Activated naive CD4-positive, alpha-beta T cell treated with anti-CD3 and anti-CD28 coated beads, Interleukin-2, amount 50 U/mL, for 24 hours (primary cell): ENCODE results near the gene COL21A1.

Experiments
- H3K27ac Mint-ChIP-seq: one replicate; pipeline ENCODE4 v1.8.0; 2021; ENCODE audit warnings: mild to moderate bottlenecking, mixed read lengths
- H3K27me3 Mint-ChIP-seq: one replicate; pipeline ENCODE4 v1.8.0; 2021; ENCODE audit warnings: mixed read lengths
- H3K36me3 Mint-ChIP-seq: one replicate; pipeline ENCODE4 v1.8.0; 2021; ENCODE audit warnings: mixed read lengths
- H3K4me1 Mint-ChIP-seq: one replicate; pipeline ENCODE4 v1.8.0; 2021; ENCODE audit warnings: mixed read lengths
- H3K4me3 Mint-ChIP-seq: one replicate; pipeline ENCODE4 v1.8.0; 2021; ENCODE audit warnings: mild to moderate bottlenecking, mixed read lengths
- H3K9me3 Mint-ChIP-seq: one replicate; pipeline ENCODE4 v1.8.0; 2021; ENCODE audit warnings: mixed read lengths

The COL21A1 gene

GRCh38 chr6:56259234-56260077, 12.1 kb upstream of the COL21A1 start:
- Mint-ChIP-seq H3K4me1 (no peaks in the 10 kb centered on the region), H3K27ac (no peak overlapping the region), H3K9me3 (no peaks in the 10 kb centered on the region), H3K4me3 (no peak overlapping the region), H3K36me3 (no peaks in the 10 kb centered on the region), H3K27me3 (peaks cover 1% of the 10 kb centered on the region)

- H3K4me3 Mint-ChIP-seq, result no peak overlapping the region
- H3K36me3 Mint-ChIP-seq, result no peaks in the 10 kb centered on the region
- H3K27ac Mint-ChIP-seq, result no peak overlapping the region
- no peaks in the 10 kb centered on the region for H3K27me3 Mint-ChIP-seq
- H3K4me1 Mint-ChIP-seq, result no peaks in the 10 kb centered on the region
- H3K9me3 Mint-ChIP-seq, result no peaks in the 10 kb centered on the region
These were observed 8.0 kb upstream of the COL21A1 start for GRCh38 chr6:56255349-56255748.

GRCh38 chr6:56250266-56250665, 2.9 kb upstream of the COL21A1 start:
- no peaks in the 10 kb centered on the region for H3K9me3 Mint-ChIP-seq
- H3K4me1 Mint-ChIP-seq, result no peaks in the 10 kb centered on the region
- no peak overlapping the region for H3K4me3 Mint-ChIP-seq
- peaks cover 5% of the 10 kb centered on the region for H3K27me3 Mint-ChIP-seq
- H3K36me3 Mint-ChIP-seq, result no peaks in the 10 kb centered on the region
- no peak overlapping the region for H3K27ac Mint-ChIP-seq

- Mint-ChIP-seq H3K9me3 (no peaks in the 10 kb centered on the region), H3K4me3 (no peak overlapping the region), H3K4me1 (no peaks in the 10 kb centered on the region), H3K27me3 (peaks cover 5% of the 10 kb centered on the region), H3K36me3 (no peaks in the 10 kb centered on the region), H3K27ac (no peak overlapping the region)
These were observed 308 bp upstream of the COL21A1 start for GRCh38 chr6:56247654-56248122.

- Mint-ChIP-seq H3K9me3 (no peaks in the 10 kb centered on the region), H3K4me1 (no peaks in the 10 kb centered on the region), H3K4me3 (no peak overlapping the region), H3K27ac (no peak overlapping the region), H3K27me3 (peaks cover 5% of the 10 kb centered on the region), H3K36me3 (no peaks in the 10 kb centered on the region)
These were observed 869 bp downstream of the COL21A1 start for GRCh38 chr6:56246541-56246880.

- Mint-ChIP-seq H3K27me3 (peaks cover 5% of the 10 kb centered on the region), H3K27ac (no peak overlapping the region), H3K36me3 (no peaks in the 10 kb centered on the region), H3K9me3 (no peaks in the 10 kb centered on the region), H3K4me3 (no peak overlapping the region), H3K4me1 (no peaks in the 10 kb centered on the region)
These were observed 1.5 kb downstream of the COL21A1 start for GRCh38 chr6:56245903-56246351.

- H3K4me1 Mint-ChIP-seq, result no peaks in the 10 kb centered on the region
- H3K4me3 Mint-ChIP-seq, result no peak overlapping the region
- H3K27ac Mint-ChIP-seq, result no peak overlapping the region
- H3K9me3 Mint-ChIP-seq, result no peaks in the 10 kb centered on the region
- no peaks in the 10 kb centered on the region for H3K36me3 Mint-ChIP-seq
- H3K27me3 Mint-ChIP-seq, result peaks cover 5% of the 10 kb centered on the region
These were observed 2.7 kb downstream of the COL21A1 start for GRCh38 chr6:56244528-56245253.

GRCh38 chr6:56244089-56244488, 3.3 kb downstream of the COL21A1 start:
- no peaks in the 10 kb centered on the region for H3K9me3 Mint-ChIP-seq
- H3K27me3 Mint-ChIP-seq, result peaks cover 5% of the 10 kb centered on the region
- no peak overlapping the region for H3K4me3 Mint-ChIP-seq
- H3K27ac Mint-ChIP-seq, result no peak overlapping the region
- no peaks in the 10 kb centered on the region for H3K36me3 Mint-ChIP-seq
- no peaks in the 10 kb centered on the region for H3K4me1 Mint-ChIP-seq

GRCh38 chr6:56243518-56244070, 3.8 kb downstream of the COL21A1 start:
- Mint-ChIP-seq H3K27me3 (peaks cover 5% of the 10 kb centered on the region), H3K4me1 (no peaks in the 10 kb centered on the region), H3K9me3 (no peaks in the 10 kb centered on the region), H3K27ac (no peak overlapping the region), H3K36me3 (no peaks in the 10 kb centered on the region), H3K4me3 (no peak overlapping the region)

GRCh38 chr6:56242346-56242745, 5.0 kb downstream of the COL21A1 start:
- no peaks in the 10 kb centered on the region for H3K4me1 Mint-ChIP-seq
- no peaks in the 10 kb centered on the region for H3K9me3 Mint-ChIP-seq
- no peak overlapping the region for H3K27ac Mint-ChIP-seq
- H3K27me3 Mint-ChIP-seq, result no peaks in the 10 kb centered on the region
- H3K4me3 Mint-ChIP-seq, result no peak overlapping the region
- no peaks in the 10 kb centered on the region for H3K36me3 Mint-ChIP-seq

- H3K36me3 Mint-ChIP-seq, result no peaks in the 10 kb centered on the region
- H3K4me3 Mint-ChIP-seq, result no peak overlapping the region
- no peaks in the 10 kb centered on the region for H3K27me3 Mint-ChIP-seq
- H3K9me3 Mint-ChIP-seq, result no peaks in the 10 kb centered on the region
- no peak overlapping the region for H3K27ac Mint-ChIP-seq
- no peaks in the 10 kb centered on the region for H3K4me1 Mint-ChIP-seq
These were observed 6.1 kb downstream of the COL21A1 start for GRCh38 chr6:56241124-56241802.

GRCh38 chr6:56238352-56238751, 9.0 kb downstream of the COL21A1 start:
- H3K4me3 Mint-ChIP-seq, result no peak overlapping the region
- H3K4me1 Mint-ChIP-seq, result no peaks in the 10 kb centered on the region
- no peaks in the 10 kb centered on the region for H3K36me3 Mint-ChIP-seq
- H3K27me3 Mint-ChIP-seq, result no peaks in the 10 kb centered on the region
- H3K9me3 Mint-ChIP-seq, result no peaks in the 10 kb centered on the region
- H3K27ac Mint-ChIP-seq, result no peak overlapping the region

GRCh38 chr6:56235245-56235644, 12.1 kb downstream of the COL21A1 start:
- Mint-ChIP-seq H3K36me3 (no peaks in the 10 kb centered on the region), H3K27ac (no peak overlapping the region), H3K27me3 (no peaks in the 10 kb centered on the region), H3K4me1 (no peaks in the 10 kb centered on the region), H3K4me3 (no peak overlapping the region), H3K9me3 (no peaks in the 10 kb centered on the region)

GRCh38 chr6:56232436-56232835, 14.9 kb downstream of the COL21A1 start:
- Mint-ChIP-seq H3K36me3 (no peaks in the 10 kb centered on the region), H3K4me3 (no peak overlapping the region), H3K27me3 (no peaks in the 10 kb centered on the region), H3K4me1 (no peaks in the 10 kb centered on the region), H3K9me3 (no peaks in the 10 kb centered on the region), H3K27ac (no peak overlapping the region)

GRCh38 chr6:56231827-56232226, 15.6 kb downstream of the COL21A1 start:
- no peaks in the 10 kb centered on the region for H3K4me1 Mint-ChIP-seq
- no peak overlapping the region for H3K27ac Mint-ChIP-seq
- no peak overlapping the region for H3K4me3 Mint-ChIP-seq
- H3K9me3 Mint-ChIP-seq, result no peaks in the 10 kb centered on the region
- no peaks in the 10 kb centered on the region for H3K27me3 Mint-ChIP-seq
- H3K36me3 Mint-ChIP-seq, result no peaks in the 10 kb centered on the region
